Measurements from ENCODE around the gene CILP.
"Not testable (repeated sequence)": the region's sequence is repeated elsewhere in the genome, so short reads cannot be mapped to it uniquely, and the experiment has no call there.

The CILP gene

DNA sequence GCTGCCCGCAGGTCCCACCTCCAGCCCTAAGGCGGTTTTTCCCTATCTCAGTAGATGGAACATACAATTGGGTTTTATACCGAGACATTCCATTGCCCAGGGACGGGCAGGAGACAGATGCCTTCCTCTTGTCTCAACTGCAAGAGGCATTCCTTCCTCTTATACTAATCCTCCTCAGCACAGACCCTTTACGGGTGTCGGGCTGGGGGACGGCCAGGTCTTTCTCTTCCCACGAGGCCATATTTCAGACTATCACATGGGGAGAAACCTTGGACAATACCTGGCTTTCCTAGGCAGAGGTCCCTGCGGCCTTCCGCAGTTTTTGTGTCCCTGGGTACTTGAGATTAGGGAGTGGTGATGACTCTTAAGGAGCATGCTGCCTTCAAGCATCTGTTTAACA, 15.6 kb upstream of the CILP start:
- not testable (repeated sequence) for DNase-seq (ENCODE audit: low read depth in 1 of 2, low spot score in 1 of 2)

DNA sequence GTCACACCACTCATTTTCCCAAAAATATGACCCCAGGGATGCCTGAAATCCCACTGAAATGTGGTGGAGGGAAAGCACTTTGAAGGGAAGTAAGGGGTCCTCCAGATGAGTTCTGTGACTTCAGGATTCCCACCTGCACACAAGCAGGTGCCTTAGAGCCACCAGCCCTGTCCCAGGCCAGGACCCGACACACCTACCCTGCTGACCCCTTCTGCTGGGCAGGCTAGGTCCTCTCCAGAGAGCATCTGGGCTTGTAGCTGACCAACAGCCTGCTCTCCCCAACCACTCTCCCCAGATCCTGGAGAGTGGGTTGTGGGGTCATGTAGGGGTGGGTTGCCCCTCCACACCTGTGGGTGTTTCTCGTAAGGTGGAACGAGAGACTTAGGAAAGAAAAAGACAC, 14.9 kb upstream of the CILP start:
- DNase-seq (ENCODE audit: low read depth in 1 of 2, low spot score in 1 of 2) = no peak

DNA sequence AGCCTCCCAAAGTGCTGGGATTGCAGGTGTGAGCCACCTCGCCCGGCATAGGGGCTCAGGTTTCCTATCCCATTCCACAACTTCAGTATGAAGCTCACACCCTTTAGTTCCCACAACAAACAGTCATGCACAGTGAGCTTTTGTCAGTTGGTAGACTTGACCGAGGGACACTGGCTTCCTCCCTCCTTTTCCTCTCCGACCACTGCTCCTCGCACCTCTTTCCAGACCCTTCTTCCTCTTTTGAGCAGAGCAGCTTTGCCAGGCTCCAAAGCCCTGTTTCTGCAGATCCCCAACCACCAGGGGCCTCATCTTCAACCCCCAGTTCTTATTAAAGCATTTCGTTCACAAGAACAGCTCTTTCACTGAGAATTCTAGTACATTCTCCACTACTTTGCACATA, 12.7 kb upstream of the CILP start:
- DNase-seq (ENCODE audit: low read depth in 1 of 2, low spot score in 1 of 2) = no peak

DNA sequence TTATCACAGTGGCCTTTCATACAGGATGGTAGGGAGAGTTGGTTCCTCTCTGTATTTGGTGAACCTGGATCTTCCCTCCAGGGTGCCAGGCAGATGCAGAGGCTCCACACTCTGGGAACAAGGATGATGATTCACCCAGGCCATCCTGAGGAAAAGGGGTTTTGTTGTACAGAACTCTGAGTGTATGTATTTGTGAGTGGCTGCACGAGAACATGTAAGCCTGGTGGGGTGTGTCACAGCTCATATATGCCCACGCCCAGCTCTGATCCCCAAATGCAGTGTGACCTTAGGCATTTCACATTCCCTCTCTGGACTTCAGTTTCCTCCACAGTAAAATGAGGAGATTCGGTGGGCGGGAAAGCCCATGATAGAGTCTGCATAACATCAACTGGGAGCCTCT, 11.6 kb upstream of the CILP start:
- no peak for DNase-seq (ENCODE audit: low read depth in 1 of 2, low spot score in 1 of 2)

DNA sequence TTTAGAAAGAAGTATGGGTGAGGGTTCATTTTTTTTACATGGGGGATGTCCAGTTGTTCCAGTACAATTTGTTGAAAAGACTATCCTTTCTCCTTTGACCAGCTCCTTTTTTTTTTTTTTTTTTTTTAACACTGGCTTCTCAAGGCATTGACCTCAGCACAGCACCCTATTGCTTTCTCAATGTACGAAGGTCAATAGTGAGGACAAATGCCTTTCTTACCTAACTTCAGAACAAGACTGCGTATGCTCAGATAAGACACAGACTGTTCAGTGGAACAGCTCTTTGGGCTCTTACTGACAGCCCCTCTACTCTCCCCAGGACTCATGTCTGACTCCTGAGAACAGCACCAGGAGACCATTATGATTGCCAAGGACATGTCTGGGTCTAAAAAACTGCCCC, 10.4 kb upstream of the CILP start:
- no peak for DNase-seq (ENCODE audit: low read depth in 1 of 2, low spot score in 1 of 2)

DNA sequence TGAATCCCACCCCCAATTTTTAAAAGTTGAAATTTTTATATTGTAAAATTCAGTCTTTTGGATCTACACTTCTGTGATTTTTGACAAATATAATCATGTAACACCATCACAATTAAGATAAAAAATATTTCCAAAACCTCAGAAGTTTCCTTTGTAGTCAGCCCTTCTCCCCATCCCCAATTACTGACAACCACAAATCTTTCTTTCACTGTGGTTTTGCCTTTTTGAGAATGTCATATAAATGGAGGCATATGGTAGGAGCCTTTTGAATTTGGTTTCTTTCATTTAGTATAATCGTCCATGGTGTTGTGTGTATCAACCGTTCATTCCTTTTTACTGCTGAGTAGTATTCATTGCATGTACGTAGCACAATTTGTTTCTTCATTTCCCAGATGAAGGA, 7.9 kb upstream of the CILP start:
- DNase-seq (ENCODE audit: low read depth in 1 of 2, low spot score in 1 of 2) = no peak

DNA sequence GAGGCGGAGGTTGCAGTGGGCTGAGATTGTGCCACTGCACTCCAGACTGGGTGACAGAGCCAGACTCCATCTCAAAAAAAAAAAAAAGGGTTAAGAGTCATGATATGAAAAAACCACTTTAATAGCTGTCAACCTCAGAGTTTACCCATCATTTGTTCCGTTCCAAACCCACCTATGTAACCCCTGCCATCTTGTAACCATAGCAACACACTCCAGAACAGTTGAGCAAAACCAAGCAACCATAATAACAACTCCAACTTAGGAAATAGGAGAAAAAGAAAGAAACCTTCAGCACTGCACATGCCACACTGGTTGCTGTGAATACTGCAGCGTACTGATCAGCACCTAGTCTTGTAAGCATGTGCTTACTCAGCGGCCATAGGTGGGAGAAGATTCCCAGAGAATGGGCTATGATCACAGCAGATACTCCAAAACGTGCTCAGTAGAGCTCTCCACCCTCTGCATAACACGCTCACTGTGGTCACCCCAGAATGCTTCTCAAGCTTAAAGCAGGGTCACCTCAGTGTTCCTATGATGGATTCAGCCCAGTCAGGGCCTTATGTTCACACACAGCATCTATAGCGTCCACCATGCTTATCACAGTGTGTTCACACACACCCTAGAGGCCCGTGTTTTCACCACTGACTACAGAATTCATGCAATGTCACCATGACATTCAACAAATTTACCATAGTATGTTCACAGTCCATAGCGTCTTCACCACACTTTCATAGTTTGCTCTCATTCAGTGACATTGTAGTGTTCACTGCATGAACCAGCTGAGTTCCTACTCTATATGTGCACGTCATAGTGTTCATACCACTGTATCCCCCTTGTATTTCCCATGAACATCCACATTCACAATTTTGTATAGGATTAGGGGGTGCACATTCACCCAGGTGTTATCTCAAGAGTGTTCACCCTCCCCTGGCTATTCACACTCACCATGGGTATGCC, 6.5 kb upstream of the CILP start:
- DNase-seq (ENCODE audit: low read depth in 1 of 2, low spot score in 1 of 2) = no peak

DNA sequence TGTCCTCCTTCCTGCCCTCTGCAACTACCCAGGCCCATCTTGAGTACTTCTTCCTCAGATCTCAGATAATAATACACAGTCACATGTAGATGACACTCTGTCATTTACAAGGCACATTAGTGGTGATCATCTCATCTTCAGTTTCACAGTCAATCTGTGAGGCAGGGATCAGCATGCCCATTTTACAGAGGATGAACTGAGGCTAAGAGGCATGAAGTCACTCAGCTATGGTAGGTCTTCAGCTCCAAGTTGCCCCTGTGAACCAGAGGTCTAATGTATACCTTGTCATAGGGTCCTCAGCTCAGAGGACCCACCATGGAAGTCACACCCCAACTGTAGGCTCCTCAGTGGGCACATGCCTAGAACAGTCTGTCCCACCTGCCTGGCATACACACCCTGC, 4.2 kb upstream of the CILP start:
- no peak for DNase-seq (ENCODE audit: low read depth in 1 of 2, low spot score in 1 of 2)

DNA sequence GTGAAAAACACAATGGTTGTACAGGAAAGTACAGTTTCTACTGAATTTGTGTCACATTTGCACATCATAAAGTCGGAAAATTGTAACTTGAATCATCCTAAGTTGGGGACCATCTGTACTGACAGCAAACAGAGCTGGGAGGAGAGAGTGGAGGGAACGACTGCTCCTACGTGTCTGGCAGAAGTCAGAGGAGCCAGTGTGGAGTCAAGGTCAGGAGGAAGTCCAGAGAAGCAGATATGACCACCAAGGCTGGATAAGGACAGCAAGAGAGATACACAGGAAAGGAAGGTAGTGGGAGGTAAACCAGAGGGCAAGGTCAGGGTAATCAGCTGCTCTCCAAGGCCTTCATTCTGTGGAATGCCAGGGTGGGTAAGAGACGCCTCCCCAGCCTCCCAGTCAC, 2.7 kb upstream of the CILP start:
- no peak for DNase-seq (ENCODE audit: low read depth in 1 of 2, low spot score in 1 of 2)

DNA sequence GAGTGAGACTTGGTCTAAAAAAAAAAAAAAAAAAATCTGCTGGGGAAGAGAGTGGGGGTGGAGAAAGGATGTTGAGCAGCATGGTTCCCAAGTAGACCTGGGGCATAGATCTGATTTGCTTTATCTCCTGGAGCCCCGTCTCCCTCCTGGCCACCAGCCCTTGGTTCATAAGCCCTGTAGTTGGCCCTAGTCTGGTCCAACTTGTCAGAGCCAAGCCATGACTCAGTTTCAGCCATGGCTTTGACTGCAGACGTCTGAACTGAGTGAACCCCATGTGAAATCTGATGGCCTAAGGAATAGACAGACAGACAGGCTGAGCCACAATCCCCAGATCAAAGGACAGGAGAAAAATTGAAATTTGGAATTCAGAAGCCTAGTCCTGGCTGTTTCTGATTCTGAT, 2.0 kb upstream of the CILP start:
- DNase-seq (ENCODE audit: low read depth in 1 of 2, low spot score in 1 of 2) = no peak

DNA sequence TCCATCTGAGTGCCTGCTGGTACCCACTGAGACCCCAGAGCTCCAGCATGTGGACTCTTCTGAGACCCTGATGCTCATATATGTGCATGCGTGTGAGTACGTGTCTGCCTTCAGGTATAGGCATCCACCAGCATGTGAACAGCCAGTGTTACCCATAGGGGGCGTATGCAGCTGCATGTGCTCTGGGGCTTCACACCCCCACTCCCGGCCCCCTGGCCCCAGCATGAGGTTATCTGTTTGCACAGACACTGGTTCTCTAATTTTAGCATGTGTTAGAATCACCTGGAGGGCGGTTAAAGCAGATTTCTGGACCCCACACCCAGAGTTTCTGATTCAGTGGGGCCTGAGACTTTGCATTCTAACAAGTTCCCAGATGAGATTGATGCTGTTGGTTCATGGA, 824 bp upstream of the CILP start:
- DNase-seq (ENCODE audit: low read depth in 1 of 2, low spot score in 1 of 2) = peak; percentile 2 to 31

DNA sequence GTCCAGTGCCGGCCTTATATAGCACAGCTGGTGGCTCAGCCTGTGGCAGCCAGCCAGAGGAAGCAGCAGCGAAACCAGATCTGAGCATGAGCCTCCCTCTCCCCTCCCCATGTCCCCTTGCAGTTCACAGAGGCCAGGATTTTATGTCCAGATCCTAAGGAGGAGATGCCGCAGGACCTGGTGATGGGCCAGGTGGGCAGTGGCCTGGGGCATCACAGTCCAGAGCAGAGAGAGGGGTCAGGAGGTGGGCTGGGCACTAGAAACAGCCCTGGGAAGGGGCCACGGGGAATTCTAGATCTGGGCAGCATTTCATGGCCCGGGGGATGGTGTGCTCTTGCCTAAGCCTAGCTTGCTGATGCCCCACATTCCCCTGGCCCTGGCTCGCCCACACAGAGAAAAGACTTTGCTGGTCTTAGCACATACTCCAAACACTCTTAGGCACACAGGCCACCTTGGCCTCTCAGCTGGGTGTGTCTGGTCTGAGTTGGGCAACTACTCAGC, 259 bp upstream of the CILP start:
- DNase-seq (ENCODE audit: low read depth in 1 of 2, low spot score in 1 of 2) = no peak

DNA sequence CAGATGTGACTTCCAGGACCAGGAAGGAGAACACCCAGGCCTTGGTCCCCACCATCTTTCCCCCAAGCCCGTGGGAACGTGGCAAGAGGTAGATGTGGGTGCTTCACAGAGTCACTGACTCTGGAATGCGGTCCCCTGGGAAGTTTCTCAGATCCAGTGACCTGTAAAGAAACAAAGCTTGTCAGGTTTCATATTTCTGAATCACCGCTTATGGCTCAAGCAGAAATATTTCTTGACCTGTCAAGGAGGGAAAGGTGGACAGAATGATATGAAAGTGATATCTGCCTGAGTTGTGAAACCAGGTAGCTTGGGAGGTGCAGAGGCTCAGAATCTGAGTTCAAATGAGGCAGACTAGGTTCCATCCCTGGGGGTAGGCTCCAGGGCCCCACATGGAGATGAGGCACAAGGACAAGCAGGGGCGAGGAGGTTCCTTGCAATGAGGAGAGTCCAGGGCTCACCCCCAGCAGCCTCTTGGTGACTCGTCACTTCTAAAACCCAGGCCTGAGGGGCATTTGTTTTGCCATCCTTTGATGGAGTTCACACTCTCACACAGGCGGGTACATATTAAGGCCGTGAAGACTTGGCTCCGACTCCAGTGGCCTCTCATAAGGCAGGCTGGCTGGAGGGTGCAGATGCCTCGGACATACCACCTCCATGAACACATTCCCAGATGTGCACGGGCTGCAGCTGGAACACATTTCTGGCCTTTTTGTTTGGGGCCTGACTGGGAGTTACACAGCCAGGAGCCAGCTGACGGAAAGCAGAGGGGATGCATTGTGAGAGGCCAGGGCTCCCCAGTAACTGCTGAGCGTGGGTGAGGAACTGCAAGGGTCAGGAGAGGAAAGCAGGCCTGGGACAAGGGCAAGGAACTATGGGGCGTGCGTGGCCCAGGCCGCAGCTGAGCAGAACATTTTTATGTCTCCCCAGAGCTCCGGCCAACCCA, 1.3 kb downstream of the CILP start:
- DNase-seq (ENCODE audit: low read depth in 1 of 2, low spot score in 1 of 2) = no peak

DNA sequence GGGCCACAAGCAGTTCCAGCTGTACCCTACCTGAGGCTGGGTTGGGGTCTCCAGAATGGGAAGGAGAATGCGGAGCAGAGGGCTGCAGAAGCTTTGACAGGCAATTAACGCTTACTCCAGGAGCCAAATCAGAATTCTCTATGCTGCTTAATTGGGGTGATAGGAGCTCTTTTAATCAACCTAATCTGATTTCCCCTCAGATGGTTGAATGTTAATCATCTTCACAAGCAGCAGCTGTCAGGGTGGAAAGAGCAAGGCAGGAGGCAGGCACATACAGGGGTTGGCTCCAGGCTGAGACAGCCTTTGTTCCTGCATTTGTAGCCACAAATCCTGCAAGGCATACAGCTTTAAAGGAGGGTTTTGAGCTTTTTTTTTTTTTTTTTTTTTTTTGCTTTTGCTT, 2.6 kb downstream of the CILP start:
- DNase-seq (ENCODE audit: low read depth in 1 of 2, low spot score in 1 of 2) = no peak

DNA sequence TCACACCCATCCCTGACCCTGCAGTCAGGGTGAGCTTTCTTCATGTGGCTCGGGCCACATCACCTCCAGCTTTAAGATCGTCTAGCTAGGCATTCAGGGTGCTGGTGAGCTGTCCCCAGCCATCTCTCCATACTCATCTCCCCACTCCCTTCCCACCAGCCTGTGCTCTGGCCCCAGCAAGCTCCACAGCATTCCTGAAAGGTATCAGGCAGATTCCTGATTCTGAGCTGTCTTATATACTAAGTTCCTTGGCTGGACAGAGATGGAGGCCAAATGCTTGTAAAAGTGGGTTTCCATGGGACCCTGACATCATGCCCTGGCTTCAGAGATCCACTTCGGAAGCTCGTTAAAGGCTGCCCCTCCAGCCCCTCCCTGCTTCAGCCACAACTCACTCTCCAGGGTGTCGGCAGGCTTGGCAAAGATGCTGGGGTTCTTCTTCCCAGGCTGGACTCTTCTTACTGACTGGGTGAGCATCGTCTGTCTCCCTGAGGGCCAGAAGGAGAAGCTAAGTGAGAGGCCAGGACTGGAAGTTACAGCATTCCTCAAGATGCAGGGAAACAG, 3.9 kb downstream of the CILP start:
- no peak for DNase-seq (ENCODE audit: low read depth in 1 of 2, low spot score in 1 of 2)

DNA sequence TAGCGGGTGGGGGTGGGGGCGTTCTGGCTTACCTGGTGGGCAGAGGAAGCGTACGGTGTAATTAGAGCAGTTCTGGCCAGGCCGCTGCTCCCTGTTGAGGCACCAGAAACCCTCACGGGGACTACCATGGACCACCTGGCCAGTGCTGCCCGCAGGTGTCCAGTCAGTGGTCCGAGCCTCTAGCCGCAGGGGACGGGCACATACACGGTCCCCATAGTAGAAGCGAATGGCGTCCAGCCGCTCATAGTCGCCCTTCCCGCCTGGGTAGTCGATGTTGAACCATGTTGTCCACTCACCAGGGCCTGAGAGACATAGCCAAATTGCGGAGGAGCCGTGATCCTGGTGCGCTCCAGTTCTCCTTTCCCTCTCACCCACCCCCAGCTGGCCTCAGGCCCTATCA, 4.5 kb downstream of the CILP start:
- no peak for DNase-seq (ENCODE audit: low read depth in 1 of 2, low spot score in 1 of 2)

DNA sequence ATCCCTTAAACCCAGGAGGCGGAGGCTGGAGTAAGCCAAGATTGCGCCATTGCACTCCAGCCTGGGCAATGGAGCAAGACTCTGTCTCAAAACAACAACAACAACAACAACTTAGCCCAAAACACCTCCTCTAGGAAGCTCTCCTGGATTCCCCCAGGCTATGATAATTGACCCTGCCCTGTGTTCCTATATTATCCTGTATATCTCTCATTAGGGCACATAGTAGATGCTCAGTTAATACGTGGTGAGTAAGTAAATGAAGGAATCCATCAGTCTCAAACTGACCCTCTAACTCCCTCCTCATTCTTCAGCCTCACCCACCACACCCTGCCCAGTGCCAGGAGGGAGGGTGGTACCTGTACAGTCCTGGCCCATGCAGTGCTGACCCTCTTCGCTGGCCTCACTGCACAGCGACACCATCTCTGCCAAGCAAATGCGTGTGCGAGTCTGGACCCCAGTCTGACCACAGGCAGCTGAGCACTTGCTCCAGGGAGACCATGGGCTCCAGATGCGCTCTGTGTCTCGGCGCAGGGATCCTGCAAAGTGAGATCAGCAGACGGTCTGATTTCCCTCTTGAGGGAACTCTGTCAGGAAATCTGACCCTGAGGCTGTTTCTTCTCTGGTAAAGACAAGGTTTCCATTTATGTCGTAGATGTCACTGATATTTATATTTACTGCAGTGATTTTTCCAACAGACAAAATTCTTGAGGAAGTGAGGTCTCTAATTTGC, 6.2 kb downstream of the CILP start:
- DNase-seq (ENCODE audit: low read depth in 1 of 2, low spot score in 1 of 2) = no peak

DNA sequence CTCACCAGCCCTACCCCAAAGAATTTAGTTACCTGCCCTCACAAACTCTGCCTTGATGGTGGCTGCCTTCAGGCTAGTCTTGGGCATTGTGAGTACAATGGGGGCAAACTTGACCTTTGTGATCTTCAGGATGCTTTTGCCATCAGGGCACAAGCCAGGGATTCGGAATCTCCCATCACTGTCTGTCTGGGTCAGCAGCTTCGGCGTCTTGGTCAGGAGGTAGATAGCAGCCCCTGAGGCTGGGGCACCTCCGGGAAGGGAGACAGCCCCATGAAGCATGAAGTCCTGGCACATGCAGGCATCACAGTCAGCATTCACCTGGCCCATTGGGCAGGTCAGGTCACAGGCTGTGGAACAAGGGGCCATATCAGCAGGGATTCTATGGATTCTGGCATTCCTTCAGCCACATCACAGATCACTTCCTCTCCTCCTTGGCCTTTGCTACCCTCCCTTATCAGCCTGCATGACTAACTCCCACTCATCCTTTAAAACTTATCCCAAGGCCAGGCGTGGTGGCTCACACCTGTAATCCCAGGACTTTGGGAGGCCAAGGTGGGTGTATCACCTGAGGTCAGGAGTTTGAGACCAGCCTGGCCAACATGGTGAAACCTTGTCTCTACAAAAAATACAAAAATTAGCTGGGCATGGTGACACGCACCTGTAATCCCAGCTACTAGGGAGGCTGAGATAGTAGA, 6.9 kb downstream of the CILP start:
- DNase-seq (ENCODE audit: low read depth in 1 of 2, low spot score in 1 of 2) = no peak

DNA sequence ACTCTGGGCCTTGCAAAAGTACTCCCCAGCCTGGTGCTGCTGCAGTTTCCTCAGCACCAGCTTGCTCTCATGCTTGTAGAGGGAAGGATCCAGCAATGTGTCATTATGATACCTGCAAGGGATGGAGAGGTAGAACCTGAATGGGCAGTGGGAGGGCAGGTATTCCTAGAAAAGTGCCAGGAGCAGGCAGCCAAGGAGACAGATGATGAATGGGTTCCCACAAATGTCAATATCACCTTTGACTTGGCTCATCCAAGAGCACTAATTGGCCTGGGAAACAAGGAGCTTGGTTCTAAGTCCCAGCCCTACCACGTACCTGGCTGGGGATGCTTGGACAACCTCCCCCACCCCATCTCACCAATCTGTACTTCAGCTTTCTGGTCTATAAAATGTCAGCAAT, 9.4 kb downstream of the CILP start:
- no peak for DNase-seq (ENCODE audit: low read depth in 1 of 2, low spot score in 1 of 2)

DNA sequence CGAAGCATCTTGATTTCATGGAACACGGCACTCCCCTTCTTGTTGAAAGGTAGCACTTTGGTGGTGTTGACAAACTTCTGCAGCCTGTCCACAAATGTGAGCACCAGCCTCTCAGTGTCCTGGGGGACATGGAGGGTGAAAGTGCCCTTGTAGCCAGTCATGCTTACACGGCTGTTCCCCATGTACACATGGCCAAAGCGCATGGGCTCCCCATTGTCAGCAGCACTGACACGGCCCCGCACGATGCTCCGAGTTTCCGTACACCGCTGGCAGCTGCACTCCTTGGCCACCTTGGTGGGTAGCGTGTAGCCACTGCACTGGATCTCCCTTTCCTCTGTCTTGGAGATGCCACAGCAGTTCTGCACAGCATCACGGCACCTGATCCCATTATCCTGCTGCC, 12.7 kb downstream of the CILP start:
- DNase-seq (ENCODE audit: low read depth in 1 of 2, low spot score in 1 of 2) = no peak

DNA sequence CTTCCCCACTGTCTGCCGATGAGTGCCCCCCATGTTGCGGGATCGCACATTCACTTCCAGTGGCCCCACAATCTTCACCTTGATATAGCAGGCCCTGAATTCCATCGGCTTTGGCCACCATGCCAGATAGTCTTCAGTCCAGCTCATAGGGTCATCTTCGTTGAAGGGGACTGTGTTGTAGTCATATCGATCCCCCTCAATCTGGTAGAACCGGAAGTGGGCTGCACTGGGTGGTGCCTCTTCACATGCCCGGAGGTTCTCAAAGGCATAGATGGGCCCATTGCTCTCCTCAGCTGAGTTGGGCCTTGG, 14.0 kb downstream of the CILP start:
- DNase-seq (ENCODE audit: low read depth in 1 of 2, low spot score in 1 of 2) = no peak
